ENCODE data around the gene APMAP.

APMAP gene

DNA sequence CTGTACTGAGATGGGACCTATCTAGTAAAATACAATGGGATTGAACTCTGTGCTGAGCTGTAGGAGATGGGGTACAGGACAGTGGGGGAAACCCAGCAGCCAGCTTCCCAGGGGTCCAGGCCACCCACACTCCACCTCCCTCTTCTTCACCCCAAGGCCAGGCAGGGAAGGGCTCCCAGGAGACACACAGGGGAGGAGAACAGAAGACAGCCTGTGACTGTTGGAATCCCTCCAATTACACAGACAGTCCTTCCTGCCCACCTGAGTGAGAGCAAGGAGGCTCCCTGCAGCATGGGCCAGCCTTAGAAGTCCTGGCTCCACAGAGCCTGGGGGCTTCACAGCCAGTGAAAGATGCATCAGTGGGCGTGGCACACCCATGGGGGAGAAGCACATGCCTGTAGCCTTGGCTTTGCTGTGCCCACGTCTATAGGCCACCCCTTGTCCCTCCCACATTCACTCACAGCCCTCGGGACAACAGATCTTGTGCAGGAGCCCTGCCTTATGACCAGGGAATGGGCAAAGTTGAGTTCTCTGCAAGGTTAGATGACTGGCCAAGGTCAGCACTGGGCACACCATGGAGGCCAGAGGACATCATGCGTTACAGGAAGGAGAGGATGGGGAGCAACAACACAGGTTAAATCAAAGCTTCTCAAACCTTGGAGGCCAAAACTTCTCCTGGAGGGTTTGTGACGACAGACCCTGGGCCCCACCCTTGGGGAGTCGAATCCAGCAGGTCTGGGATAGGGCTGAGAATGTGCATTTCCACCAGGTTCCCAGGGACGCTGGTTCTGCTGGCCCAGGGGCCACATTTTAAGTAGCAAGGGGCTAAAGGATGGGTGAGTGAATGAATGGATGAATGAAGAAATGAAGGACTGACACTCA lies 55.8 kb downstream of the APMAP start:
- no peak overlapping the region for H3K4me2 ChIP-seq (ENCODE audit: low read length)
- no peaks in the 10 kb centered on the region for H3K9me3 ChIP-seq (ENCODE audit: insufficient read depth, low read length)
- H3K79me2 ChIP-seq (ENCODE audit: low read length) = no peaks in the 10 kb centered on the region
- TF ChIP-seq EZH2phosphoT487 (IDR thresholded peaks at IDR 0.05; ENCODE audit: low read depth) = no peak
- no peak for TF ChIP-seq CTCF (IDR thresholded peaks at IDR 0.05; ENCODE audit: low read depth, low read length)
- H3K4me1 ChIP-seq (ENCODE audit: low read length) = 0 out of 2 replicates have a peak, but pooled peaks cover 4% of the 10 kb centered on the region
- no peaks in the 10 kb centered on the region for H3K27me3 ChIP-seq (ENCODE audit: low read depth, low read length)
- no peak overlapping the region for H3K9ac ChIP-seq (ENCODE audit: low read length)
- H4K20me1 ChIP-seq (ENCODE audit: insufficient read depth, low read length) = no peaks in the 10 kb centered on the region
- no peak overlapping the region for H3K27ac ChIP-seq (ENCODE audit: low read length)
- no peaks in the 10 kb centered on the region for H3K36me3 ChIP-seq (replicated peaks; ENCODE audit: low read depth, low read length)
- H2AFZ ChIP-seq (ENCODE audit: low read depth, low read length) = no peak overlapping the region
- no peak overlapping the region for H3K4me3 ChIP-seq (ENCODE audit: low read length)

DNA sequence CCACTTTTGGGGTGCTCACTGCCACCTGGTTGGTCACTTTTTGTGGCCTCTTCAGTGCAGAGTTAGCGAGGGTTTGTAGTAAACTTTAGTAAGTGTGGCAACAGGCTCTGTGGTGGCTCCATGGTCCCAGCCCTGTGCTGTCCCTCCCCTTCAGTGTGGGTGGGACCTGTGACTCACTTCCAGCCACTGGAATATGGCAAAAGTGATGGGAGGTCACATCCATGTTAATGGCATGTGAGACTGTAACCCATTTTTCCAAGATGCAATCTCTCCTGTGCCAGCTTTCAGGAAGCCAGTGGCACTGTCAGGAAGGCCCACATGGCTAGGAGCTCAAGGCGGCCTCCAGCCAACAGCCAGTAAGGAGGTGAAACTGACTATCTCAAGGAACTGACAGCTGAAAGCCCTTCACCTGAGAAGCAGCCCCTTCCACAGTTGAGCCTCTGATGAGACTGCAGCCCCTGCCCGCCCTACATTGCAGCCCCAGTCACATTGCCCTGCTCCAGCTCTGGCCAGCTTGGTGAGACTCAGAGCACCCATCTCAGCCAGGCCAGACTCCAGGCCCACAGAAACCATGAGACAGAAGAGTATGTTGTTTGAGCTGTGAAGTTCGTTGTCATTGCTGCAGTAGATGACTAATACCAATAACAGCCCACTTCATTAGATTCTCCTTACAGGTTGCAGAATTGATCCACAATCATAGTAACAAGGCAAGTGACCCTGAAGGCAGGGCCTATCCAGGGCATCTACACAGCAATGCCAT lies 56.6 kb downstream of the APMAP start:
- H3K4me3 ChIP-seq (ENCODE audit: low read length) = no peak overlapping the region
- H3K9me3 ChIP-seq (ENCODE audit: insufficient read depth, low read length) = no peaks in the 10 kb centered on the region
- H3K9ac ChIP-seq (ENCODE audit: low read length) = no peak overlapping the region
- TF ChIP-seq EZH2phosphoT487 (IDR thresholded peaks at IDR 0.05; ENCODE audit: low read depth) (no peak), CTCF (IDR thresholded peaks at IDR 0.05; ENCODE audit: low read depth, low read length) (no peak)
- no peaks in the 10 kb centered on the region for H3K36me3 ChIP-seq (replicated peaks; ENCODE audit: low read depth, low read length)
- no peak overlapping the region for H3K4me2 ChIP-seq (ENCODE audit: low read length)
- H4K20me1 ChIP-seq (ENCODE audit: insufficient read depth, low read length) = no peaks in the 10 kb centered on the region
- no peak overlapping the region for H2AFZ ChIP-seq (ENCODE audit: low read depth, low read length)
- H3K4me1 ChIP-seq (ENCODE audit: low read length) = peaks cover 11% of the 10 kb centered on the region
- H3K27ac ChIP-seq (ENCODE audit: low read length) = no peak overlapping the region
- no peaks in the 10 kb centered on the region for H3K79me2 ChIP-seq (ENCODE audit: low read length)
- no peaks in the 10 kb centered on the region for H3K27me3 ChIP-seq (ENCODE audit: low read depth, low read length)

GRCh38 chr20:24935140-24935539 lies 57.4 kb downstream of the APMAP start:
- no peak overlapping the region for H2AFZ ChIP-seq (ENCODE audit: low read depth, low read length)
- TF ChIP-seq CTCF (IDR thresholded peaks at IDR 0.05; ENCODE audit: low read depth, low read length) = no peak
- H3K9ac ChIP-seq (ENCODE audit: low read length) = no peak overlapping the region
- H3K4me3 ChIP-seq (ENCODE audit: low read length) = no peak overlapping the region
- no peaks in the 10 kb centered on the region for H3K36me3 ChIP-seq (replicated peaks; ENCODE audit: low read depth, low read length)
- no peak overlapping the region for H3K4me2 ChIP-seq (ENCODE audit: low read length)
- peaks cover 19% of the 10 kb centered on the region for H3K4me1 ChIP-seq (ENCODE audit: low read length)
- no peaks in the 10 kb centered on the region for H4K20me1 ChIP-seq (ENCODE audit: insufficient read depth, low read length)
- H3K79me2 ChIP-seq (ENCODE audit: low read length) = no peaks in the 10 kb centered on the region
- H3K9me3 ChIP-seq (ENCODE audit: insufficient read depth, low read length) = no peaks in the 10 kb centered on the region
- H3K27ac ChIP-seq (ENCODE audit: low read length) = no peak overlapping the region
- H3K27me3 ChIP-seq (ENCODE audit: low read depth, low read length) = no peaks in the 10 kb centered on the region

- TF ChIP-seq CTCF (IDR thresholded peaks at IDR 0.05; ENCODE audit: low read depth, low read length) (no peak), EZH2phosphoT487 (IDR thresholded peaks at IDR 0.05; ENCODE audit: low read depth) (no peak)
- Histone ChIP-seq H3K4me1 (ENCODE audit: low read length) (peaks cover 24% of the 10 kb centered on the region), H3K79me2 (ENCODE audit: low read length) (no peaks in the 10 kb centered on the region), H3K27me3 (ENCODE audit: low read depth, low read length) (no peaks in the 10 kb centered on the region), H3K36me3 (replicated peaks; ENCODE audit: low read depth, low read length) (no peaks in the 10 kb centered on the region), H3K27ac (ENCODE audit: low read length) (no peak overlapping the region), H4K20me1 (ENCODE audit: insufficient read depth, low read length) (no peaks in the 10 kb centered on the region), H2AFZ (ENCODE audit: low read depth, low read length) (no peak overlapping the region), H3K4me2 (ENCODE audit: low read length) (no peak overlapping the region), H3K9me3 (ENCODE audit: insufficient read depth, low read length) (no peaks in the 10 kb centered on the region), H3K9ac (ENCODE audit: low read length) (no peak overlapping the region), H3K4me3 (ENCODE audit: low read length) (no peak overlapping the region)
These were observed 57.8 kb downstream of the APMAP start for GRCh38 chr20:24934716-24935115.

Measured in OCI-LY3 (cell line).